GM21529 (cell line): ENCODE measurements around the gene TMCC1.
"Not testable (repeated sequence)": the region's sequence is repeated elsewhere in the genome, so short reads cannot be mapped to it uniquely, and the experiment has no call there.

Experiments used
- ATAC-seq: cut with Tn5 transposase; IDR thresholded peaks from one replicate; pipeline ENCODE4 v1.9.1; 2021; ENCODE audit not compliant: unreplicated experiment

Gene TMCC1

GRCh38 chr3:129837065-129837642, 56.4 kb downstream of the TMCC1 start:
- ATAC-seq = no peak

- ATAC-seq = no peak
These were observed 57.0 kb downstream of the TMCC1 start for GRCh38 chr3:129836381-129837064.

- ATAC-seq = no peak
These were observed 58.3 kb downstream of the TMCC1 start for GRCh38 chr3:129835198-129835597.

GRCh38 chr3:129834580-129834979, 58.9 kb downstream of the TMCC1 start:
- no peak for ATAC-seq

GRCh38 chr3:129831942-129832341, 61.6 kb downstream of the TMCC1 start:
- ATAC-seq = not testable (repeated sequence)

- ATAC-seq = no peak
These were observed 62.0 kb downstream of the TMCC1 start for GRCh38 chr3:129831503-129831902.

GRCh38 chr3:129829640-129830039, 63.9 kb downstream of the TMCC1 start:
- no peak for ATAC-seq

- peak; percentile 83 for ATAC-seq
These were observed 65.7 kb downstream of the TMCC1 start for GRCh38 chr3:129827765-129828164.

GRCh38 chr3:129824926-129825541, 68.5 kb downstream of the TMCC1 start:
- no peak for ATAC-seq

GRCh38 chr3:129822679-129823078, 70.8 kb downstream of the TMCC1 start:
- ATAC-seq = no peak

GRCh38 chr3:129822241-129822640, 71.3 kb downstream of the TMCC1 start:
- ATAC-seq = no peak

GRCh38 chr3:129820587-129820986, 72.9 kb downstream of the TMCC1 start:
- no peak for ATAC-seq

- no peak for ATAC-seq
These were observed 80.9 kb downstream of the TMCC1 start for GRCh38 chr3:129812589-129812988.

- ATAC-seq = no peak
These were observed 84.2 kb downstream of the TMCC1 start for GRCh38 chr3:129809297-129809696.

GRCh38 chr3:129796146-129796545, 97.4 kb downstream of the TMCC1 start:
- no peak for ATAC-seq

- no peak for ATAC-seq
These were observed 98.1 kb downstream of the TMCC1 start for GRCh38 chr3:129795186-129796010.

GRCh38 chr3:129794311-129795185, 99.0 kb downstream of the TMCC1 start:
- no peak for ATAC-seq

- ATAC-seq = no peak
These were observed 99.6 kb downstream of the TMCC1 start for GRCh38 chr3:129793942-129794310.

GRCh38 chr3:129793319-129793718, 100.2 kb downstream of the TMCC1 start:
- ATAC-seq = no peak

- ATAC-seq = no peak
These were observed 110.0 kb downstream of the TMCC1 start for GRCh38 chr3:129783470-129783869.

- no peak for ATAC-seq
These were observed 114.6 kb downstream of the TMCC1 start for GRCh38 chr3:129778871-129779270.
